ENCODE data around the gene CCDC54.
"Not testable (repeated sequence)": the region's sequence is repeated elsewhere in the genome, so short reads cannot be mapped to it uniquely, and the experiment has no call there.

CCDC54 gene

GRCh38 chr3:107377151-107377550, at the start of gene CCDC54:
Gene CCDC54, plus strand, starts transcription at chr3:107377439. Its CDS starts 149 bp downstream, at chr3:107377588.
- H3K4me3 Mint-ChIP-seq = no peak within 1 kb of the TSS
- no peak within 1 kb of the TSS for H3K27ac Mint-ChIP-seq
- no peaks in the 10 kb centered on the region for H3K36me3 Mint-ChIP-seq
- H3K9me3 Mint-ChIP-seq (ENCODE audit: low read depth) = no peaks in the 10 kb centered on the region
- no peaks in the 10 kb centered on the region for H3K4me1 Mint-ChIP-seq (ENCODE audit: low read depth)
- peaks cover 10% of the 10 kb centered on the region for H3K27me3 Mint-ChIP-seq

GRCh38 chr3:107328069-107328468, 49.2 kb upstream of the CCDC54 start:
- Mint-ChIP-seq H3K27ac (no peak overlapping the region), H3K9me3 (ENCODE audit: low read depth) (no peaks in the 10 kb centered on the region), H3K36me3 (no peaks in the 10 kb centered on the region), H3K27me3 (no peaks in the 10 kb centered on the region), H3K4me1 (ENCODE audit: low read depth) (no peaks in the 10 kb centered on the region), H3K4me3 (no peak overlapping the region)

GRCh38 chr3:107329088-107329487, 48.2 kb upstream of the CCDC54 start:
- H3K36me3 Mint-ChIP-seq = no peaks in the 10 kb centered on the region
- H3K27me3 Mint-ChIP-seq = no peaks in the 10 kb centered on the region
- H3K4me1 Mint-ChIP-seq (ENCODE audit: low read depth) = no peaks in the 10 kb centered on the region
- no peaks in the 10 kb centered on the region for H3K9me3 Mint-ChIP-seq (ENCODE audit: low read depth)
- no peak overlapping the region for H3K4me3 Mint-ChIP-seq
- no peak overlapping the region for H3K27ac Mint-ChIP-seq

- not testable (repeated sequence) for H3K4me1 Mint-ChIP-seq (ENCODE audit: low read depth); H3K27me3 Mint-ChIP-seq
Observed at GRCh38 chr3:107339690-107340089, 37.5 kb upstream of the CCDC54 start.

GRCh38 chr3:107344722-107345121, 32.5 kb upstream of the CCDC54 start:
- Mint-ChIP-seq H3K27ac (no peak overlapping the region), H3K4me1 (ENCODE audit: low read depth) (no peaks in the 10 kb centered on the region), H3K36me3 (no peaks in the 10 kb centered on the region), H3K27me3 (no peaks in the 10 kb centered on the region), H3K4me3 (no peak overlapping the region), H3K9me3 (ENCODE audit: low read depth) (no peaks in the 10 kb centered on the region)

More at GRCh38 chr3:107339690-107340089, 37.5 kb upstream of the CCDC54 start:
- H3K36me3 Mint-ChIP-seq; H3K9me3 Mint-ChIP-seq (ENCODE audit: low read depth); H3K27ac Mint-ChIP-seq; H3K4me3 Mint-ChIP-seq: not testable (repeated sequence)

GRCh38 chr3:107345822-107346405, 31.3 kb upstream of the CCDC54 start:
- no peak overlapping the region for H3K27ac Mint-ChIP-seq
- no peaks in the 10 kb centered on the region for H3K27me3 Mint-ChIP-seq
- no peak overlapping the region for H3K4me3 Mint-ChIP-seq
- no peaks in the 10 kb centered on the region for H3K36me3 Mint-ChIP-seq
- H3K9me3 Mint-ChIP-seq (ENCODE audit: low read depth) = no peaks in the 10 kb centered on the region
- no peaks in the 10 kb centered on the region for H3K4me1 Mint-ChIP-seq (ENCODE audit: low read depth)

GRCh38 chr3:107346564-107346963, 30.7 kb upstream of the CCDC54 start:
- Mint-ChIP-seq H3K27me3 (no peaks in the 10 kb centered on the region), H3K4me1 (ENCODE audit: low read depth) (no peaks in the 10 kb centered on the region), H3K4me3 (no peak overlapping the region), H3K36me3 (no peaks in the 10 kb centered on the region), H3K27ac (no peak overlapping the region), H3K9me3 (ENCODE audit: low read depth) (no peaks in the 10 kb centered on the region)

- no peaks in the 10 kb centered on the region for H3K36me3 Mint-ChIP-seq
- H3K4me1 Mint-ChIP-seq (ENCODE audit: low read depth) = no peaks in the 10 kb centered on the region
- H3K27me3 Mint-ChIP-seq = no peaks in the 10 kb centered on the region
- no peak overlapping the region for H3K4me3 Mint-ChIP-seq
- no peaks in the 10 kb centered on the region for H3K9me3 Mint-ChIP-seq (ENCODE audit: low read depth)
- H3K27ac Mint-ChIP-seq = no peak overlapping the region
Observed at GRCh38 chr3:107347751-107348150, 29.5 kb upstream of the CCDC54 start.

GRCh38 chr3:107356706-107357105, 20.5 kb upstream of the CCDC54 start:
- Mint-ChIP-seq H3K27me3 (no peaks in the 10 kb centered on the region), H3K27ac (no peak overlapping the region), H3K36me3 (no peaks in the 10 kb centered on the region), H3K4me3 (no peak overlapping the region), H3K9me3 (ENCODE audit: low read depth) (peaks cover 5% of the 10 kb centered on the region), H3K4me1 (ENCODE audit: low read depth) (no peaks in the 10 kb centered on the region)

GRCh38 chr3:107361633-107362032, 15.6 kb upstream of the CCDC54 start:
- no peaks in the 10 kb centered on the region for H3K36me3 Mint-ChIP-seq
- H3K27me3 Mint-ChIP-seq = peaks cover 4% of the 10 kb centered on the region
- H3K4me1 Mint-ChIP-seq (ENCODE audit: low read depth) = no peaks in the 10 kb centered on the region
- H3K9me3 Mint-ChIP-seq (ENCODE audit: low read depth) = peaks cover 5% of the 10 kb centered on the region
- H3K4me3 Mint-ChIP-seq = no peak overlapping the region
- no peak overlapping the region for H3K27ac Mint-ChIP-seq

GRCh38 chr3:107365051-107365450, 12.2 kb upstream of the CCDC54 start:
- peaks cover 5% of the 10 kb centered on the region for H3K9me3 Mint-ChIP-seq (ENCODE audit: low read depth)

GRCh38 chr3:107366766-107367165, 10.5 kb upstream of the CCDC54 start:
- Mint-ChIP-seq H3K27ac (no peak overlapping the region), H3K4me3 (no peak overlapping the region), H3K4me1 (ENCODE audit: low read depth) (no peaks in the 10 kb centered on the region), H3K36me3 (no peaks in the 10 kb centered on the region), H3K9me3 (ENCODE audit: low read depth) (no peaks in the 10 kb centered on the region), H3K27me3 (peaks cover 5% of the 10 kb centered on the region)

More at GRCh38 chr3:107365051-107365450, 12.2 kb upstream of the CCDC54 start:
- Mint-ChIP-seq H3K27me3 (peaks cover 5% of the 10 kb centered on the region), H3K27ac (no peak overlapping the region), H3K4me3 (no peak overlapping the region), H3K36me3 (no peaks in the 10 kb centered on the region), H3K4me1 (ENCODE audit: low read depth) (no peaks in the 10 kb centered on the region)

- Mint-ChIP-seq H3K27me3 (peaks cover 5% of the 10 kb centered on the region), H3K36me3 (no peaks in the 10 kb centered on the region), H3K4me1 (ENCODE audit: low read depth) (no peaks in the 10 kb centered on the region), H3K4me3 (no peak overlapping the region), H3K27ac (no peak overlapping the region), H3K9me3 (ENCODE audit: low read depth) (no peaks in the 10 kb centered on the region)
Observed at GRCh38 chr3:107367353-107367752, 9.9 kb upstream of the CCDC54 start.

- no peak overlapping the region for H3K27ac Mint-ChIP-seq
- H3K27me3 Mint-ChIP-seq = peaks cover 7% of the 10 kb centered on the region
- H3K4me1 Mint-ChIP-seq (ENCODE audit: low read depth) = no peaks in the 10 kb centered on the region
- H3K9me3 Mint-ChIP-seq (ENCODE audit: low read depth) = no peaks in the 10 kb centered on the region
- H3K4me3 Mint-ChIP-seq = no peak overlapping the region
- H3K36me3 Mint-ChIP-seq = no peaks in the 10 kb centered on the region
Observed at GRCh38 chr3:107368654-107369398, 8.4 kb upstream of the CCDC54 start.

- Mint-ChIP-seq H3K27ac (no peak overlapping the region), H3K4me3 (no peak overlapping the region), H3K36me3 (no peaks in the 10 kb centered on the region), H3K4me1 (ENCODE audit: low read depth) (no peaks in the 10 kb centered on the region), H3K27me3 (peaks cover 7% of the 10 kb centered on the region), H3K9me3 (ENCODE audit: low read depth) (no peaks in the 10 kb centered on the region)
Observed at GRCh38 chr3:107369791-107370190, 7.4 kb upstream of the CCDC54 start.

- Mint-ChIP-seq H3K27ac (no peak overlapping the region), H3K4me1 (ENCODE audit: low read depth) (no peaks in the 10 kb centered on the region), H3K9me3 (ENCODE audit: low read depth) (no peaks in the 10 kb centered on the region), H3K36me3 (no peaks in the 10 kb centered on the region), H3K4me3 (no peak overlapping the region), H3K27me3 (peaks cover 7% of the 10 kb centered on the region)
Observed at GRCh38 chr3:107370907-107371306, 6.3 kb upstream of the CCDC54 start.
